H1 (cell line): ENCODE data around the gene FHOD1. TPM values are rescaled to one million over a fixed set of nuclear protein-coding genes. Genes with fewer than 3 reads are reported as not detected.

Experiments used
- BRCA1 ChIP-seq: IDR thresholded peaks from 2 replicates; pipeline ENCODE4 v1.6.1; 2012; ENCODE audit warnings: low read depth, low read length, improper control_type of control experiment
- CBX8 ChIP-seq: fragments of 300-800, 300-1000 bp; sonication (generic); IDR thresholded peaks from 2 replicates; pipeline ENCODE4 v1.7.1; 2016; ENCODE audit warnings: low read depth, low read length, borderline replicate concordance
- CHD7 ChIP-seq: fragments of 300-600 bp; sonication (generic); IDR thresholded peaks from 2 replicates; pipeline ENCODE4 v1.7.1; 2012; ENCODE audit warnings: low read length, moderate library complexity, mild to moderate bottlenecking, inconsistent platforms; ENCODE audit not compliant: insufficient replicate concordance
- GTF2F1 ChIP-seq: IDR thresholded peaks from 2 replicates; pipeline ENCODE4 v1.6.1; 2012; ENCODE audit warnings: low read depth, low read length, improper control_type of control experiment, borderline replicate concordance
- MAX ChIP-seq: IDR thresholded peaks from 2 replicates; pipeline ENCODE4 v1.6.1; 2012; ENCODE audit warnings: inconsistent platforms
- NRF1 ChIP-seq: IDR thresholded peaks from 2 replicates; pipeline ENCODE4 v1.6.1; 2011; ENCODE audit warnings: mild to moderate bottlenecking, low read depth, low read length, improper control_type of control experiment
- RXRA ChIP-seq: IDR thresholded peaks from 2 replicates; pipeline ENCODE4 v1.6.1; 2011; ENCODE audit warnings: low read depth, mild to moderate bottlenecking, low read length, moderate library complexity; ENCODE audit not compliant: insufficient read depth
- polyA plus RNA-seq, 7 experiments: library from polyadenylated mRNA; depleted of rRNA in 3 of 7; stranded (reverse) in 5 of 7; unstranded in 2 of 7; fragments of >200 nt in 5 of 7; fragments of 200-250 nt in 2 of 7; gene quantifications; 1 replicate in 5 of 7; 2 replicates in 1 of 7; 4 replicates in 1 of 7; pipeline versions ENCODE4 v1.2.1 to v1.2.3, GENCODE V29; 2011 to 2013; ENCODE audit warnings: missing spikeins in 2 of 7, mixed read lengths in 2 of 7
- total RNA-seq: library from RNA; stranded (reverse); fragmentation: NEBNext Ultra II Directional; extraction: Animal tissue kit (Norgen Biotek cat#: 25700); gene quantifications from 2 replicates; pipeline ENCODE4 v1.2.1, GENCODE V29; 2021
- TF ChIP-seq, protein P1 (sequence below): IDR thresholded peaks from 2 replicates; pipeline ENCODE4 v1.6.1; 2011; ENCODE audit warnings: low read length, improper control_type of control experiment

The FHOD1 gene
- total and polyA plus RNA-seq, 2 of the 8 experiments (the other 6 are each of a cell fraction or from before 2014, with no cell fraction given), result 31.3 to 60.7 TPM

DNA sequence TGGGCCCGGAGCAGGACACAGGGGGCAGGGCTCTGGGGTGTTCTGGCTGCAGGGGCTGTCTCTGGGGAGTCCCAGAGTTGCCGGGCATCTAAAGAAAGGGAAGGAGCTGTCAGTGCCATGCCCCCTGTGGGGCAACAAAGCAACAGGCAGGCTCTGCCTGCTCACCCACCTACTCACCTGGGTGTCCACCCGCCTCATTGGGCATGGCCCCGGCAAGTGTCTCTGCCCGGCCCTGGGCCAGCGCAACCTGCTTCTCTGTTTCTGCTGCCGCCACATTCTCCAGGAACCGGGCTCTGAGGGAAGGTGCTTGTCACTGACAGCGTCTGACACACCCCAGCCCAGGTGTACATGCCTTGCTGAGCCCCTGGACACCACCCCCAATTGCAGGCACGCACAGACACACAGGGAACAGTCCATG, 13.1 kb downstream of the FHOD1 start (continued):
- TF ChIP-seq, protein P1, sequence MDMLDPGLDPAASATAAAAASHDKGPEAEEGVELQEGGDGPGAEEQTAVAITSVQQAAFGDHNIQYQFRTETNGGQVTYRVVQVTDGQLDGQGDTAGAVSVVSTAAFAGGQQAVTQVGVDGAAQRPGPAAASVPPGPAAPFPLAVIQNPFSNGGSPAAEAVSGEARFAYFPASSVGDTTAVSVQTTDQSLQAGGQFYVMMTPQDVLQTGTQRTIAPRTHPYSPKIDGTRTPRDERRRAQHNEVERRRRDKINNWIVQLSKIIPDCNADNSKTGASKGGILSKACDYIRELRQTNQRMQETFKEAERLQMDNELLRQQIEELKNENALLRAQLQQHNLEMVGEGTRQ, result no peak
- TF ChIP-seq RXRA (no peak), GTF2F1 (no peak), MAX (no peak), BRCA1 (no peak), CHD7 (no peak), NRF1 (no peak), CBX8 (no peak)
